ENCODE data around the gene TBX5.

TBX5 gene

GRCh38 chr12:114405519-114406271 is at the start of gene TBX5:
Gene TBX5, minus strand, starts transcription at chr12:114406144. Its CDS starts 2,246 bp downstream, at chr12:114403898.
- DNase-seq (ENCODE audit: low read depth), result no peak

- no peak for DNase-seq (ENCODE audit: low read depth)
These were observed 45.7 kb upstream of the TBX5 start for GRCh38 chr12:114451657-114452056.

GRCh38 chr12:114450515-114451300 is 44.8 kb upstream of the TBX5 start:
- no peak for DNase-seq (ENCODE audit: low read depth)

- DNase-seq (ENCODE audit: low read depth), result no peak
These were observed 44.1 kb upstream of the TBX5 start for GRCh38 chr12:114450019-114450418.

GRCh38 chr12:114448618-114448933 is 42.6 kb upstream of the TBX5 start:
- DNase-seq (ENCODE audit: low read depth), result no peak

- DNase-seq (ENCODE audit: low read depth), result no peak
These were observed 42.1 kb upstream of the TBX5 start for GRCh38 chr12:114447799-114448617.

GRCh38 chr12:114447274-114447716 is 41.4 kb upstream of the TBX5 start:
- DNase-seq (ENCODE audit: low read depth), result no peak

- DNase-seq (ENCODE audit: low read depth), result no peak
These were observed 39.7 kb upstream of the TBX5 start for GRCh38 chr12:114445401-114446323.

GRCh38 chr12:114444422-114445279 is 38.7 kb upstream of the TBX5 start:
- peak; percentile 3 for DNase-seq (ENCODE audit: low read depth)

- DNase-seq (ENCODE audit: low read depth), result no peak
These were observed 37.9 kb upstream of the TBX5 start for GRCh38 chr12:114443607-114444421.

- DNase-seq (ENCODE audit: low read depth), result no peak
These were observed 36.6 kb upstream of the TBX5 start for GRCh38 chr12:114442578-114442977.

- DNase-seq (ENCODE audit: low read depth), result no peak
These were observed 35.6 kb upstream of the TBX5 start for GRCh38 chr12:114441545-114441944.

GRCh38 chr12:114441039-114441383 is 35.1 kb upstream of the TBX5 start:
- no peak for DNase-seq (ENCODE audit: low read depth)

- DNase-seq (ENCODE audit: low read depth), result peak; percentile 5
These were observed 34.5 kb upstream of the TBX5 start for GRCh38 chr12:114440270-114441038.

GRCh38 chr12:114439817-114440216 is 33.9 kb upstream of the TBX5 start:
- no peak for DNase-seq (ENCODE audit: low read depth)

- DNase-seq (ENCODE audit: low read depth), result no peak
These were observed 33.3 kb upstream of the TBX5 start for GRCh38 chr12:114439261-114439683.

GRCh38 chr12:114438635-114439256 is 32.8 kb upstream of the TBX5 start:
- no peak for DNase-seq (ENCODE audit: low read depth)

GRCh38 chr12:114434341-114434740 is 28.4 kb upstream of the TBX5 start:
- no peak for DNase-seq (ENCODE audit: low read depth)

Data from iris pigment epithelial cell (primary cell).